ENCODE data around the gene PIGQ.

Gene PIGQ

GRCh38 chr16:555528-556473 lies 14.0 kb upstream of the PIGQ start:
- no peak for DNase-seq (ENCODE audit: low read depth)

- DNase-seq (ENCODE audit: low read depth) = no peak
These were observed 13.1 kb upstream of the PIGQ start for GRCh38 chr16:556474-557173.

GRCh38 chr16:557463-558297 lies 12.1 kb upstream of the PIGQ start:
- DNase-seq (ENCODE audit: low read depth) = no peak

- no peak for DNase-seq (ENCODE audit: low read depth)
These were observed 11.3 kb upstream of the PIGQ start for GRCh38 chr16:558298-559020.

- DNase-seq (ENCODE audit: low read depth) = no peak
These were observed 10.8 kb upstream of the PIGQ start for GRCh38 chr16:559021-559380.

- no peak for DNase-seq (ENCODE audit: low read depth)
These were observed 10.2 kb upstream of the PIGQ start for GRCh38 chr16:559411-560203.

GRCh38 chr16:560204-560700 lies 9.5 kb upstream of the PIGQ start, which contains the start of gene PRR35:
TSS of gene PRR35 (plus strand) at chr16:560394. CDS start at chr16:563295, 2,901 bp downstream.
- DNase-seq (ENCODE audit: low read depth) = no peak

GRCh38 chr16:560701-561412 lies 8.9 kb upstream of the PIGQ start:
- DNase-seq (ENCODE audit: low read depth) = no peak

- no peak for DNase-seq (ENCODE audit: low read depth)
These were observed 8.4 kb upstream of the PIGQ start for GRCh38 chr16:561413-561794.

- DNase-seq (ENCODE audit: low read depth) = no peak
These were observed 7.5 kb upstream of the PIGQ start for GRCh38 chr16:561957-562938.

- DNase-seq (ENCODE audit: low read depth) = no peak
These were observed 6.6 kb upstream of the PIGQ start for GRCh38 chr16:563072-563644.

GRCh38 chr16:564690-565418 lies 4.9 kb upstream of the PIGQ start:
- DNase-seq (ENCODE audit: low read depth) = no peak

- DNase-seq (ENCODE audit: low read depth) = no peak
These were observed 4.1 kb upstream of the PIGQ start for GRCh38 chr16:565419-566330.

- peak; percentile 26 for DNase-seq (ENCODE audit: low read depth)
These were observed 3.0 kb upstream of the PIGQ start, which contains the start of gene NHLRC4 for GRCh38 chr16:566475-567372. TSS of gene NHLRC4 (plus strand) at chr16:567005. CDS start at chr16:568048, 1,043 bp downstream.
